GM21619 (cell line): ENCODE results near the gene NUDT16L1.
"Not testable (repeated sequence)": the region's sequence is repeated elsewhere in the genome, so short reads cannot be mapped to it uniquely, and the experiment has no call there.

Source experiments
- ATAC-seq: cut with Tn5 transposase; IDR thresholded peaks from one replicate; pipeline ENCODE4 v1.9.1; 2021; ENCODE audit not compliant: unreplicated experiment

Gene NUDT16L1

GRCh38 chr16:4713663-4714501 is 20.5 kb downstream of the NUDT16L1 start:
- no peak for ATAC-seq

GRCh38 chr16:4714996-4715395 is 21.6 kb downstream of the NUDT16L1 start:
- no peak for ATAC-seq

GRCh38 chr16:4718466-4718865 is 25.1 kb downstream of the NUDT16L1 start:
- no peak for ATAC-seq

- ATAC-seq: no peak
Measured at GRCh38 chr16:4723071-4723767, 29.9 kb downstream of the NUDT16L1 start.

- no peak for ATAC-seq
Measured at GRCh38 chr16:4724661-4725270, 31.4 kb downstream of the NUDT16L1 start.

- no peak for ATAC-seq
Measured at GRCh38 chr16:4726616-4727015, 33.3 kb downstream of the NUDT16L1 start.

GRCh38 chr16:4728676-4729075 is 35.3 kb downstream of the NUDT16L1 start:
- no peak for ATAC-seq

- no peak for ATAC-seq
Measured at GRCh38 chr16:4729876-4730275, 36.5 kb downstream of the NUDT16L1 start.

GRCh38 chr16:4733211-4733742 is 39.9 kb downstream of the NUDT16L1 start:
- no peak for ATAC-seq

- peak; percentile 11 for ATAC-seq
Measured at GRCh38 chr16:4733747-4734062, 40.3 kb downstream of the NUDT16L1 start.

- peak; percentile 72 for ATAC-seq
Measured at GRCh38 chr16:4734063-4734729, 40.8 kb downstream of the NUDT16L1 start, which contains the start of the genes ANKS3 and DNAAF8. TSS of gene ANKS3 (minus strand) at chr16:4734271. CDS start at chr16:4730149, 4,122 bp downstream. TSS of gene DNAAF8 (plus strand) at chr16:4734537. CDS start at chr16:4736515, 1,978 bp downstream.

- ATAC-seq: peak; percentile 63
Measured at GRCh38 chr16:4734730-4735535, 41.6 kb downstream of the NUDT16L1 start.

GRCh38 chr16:4736546-4736945 is 43.2 kb downstream of the NUDT16L1 start:
- no peak for ATAC-seq

- no peak for ATAC-seq
Measured at GRCh38 chr16:4737545-4737944, 44.2 kb downstream of the NUDT16L1 start.

GRCh38 chr16:4738370-4738769 is 45.0 kb downstream of the NUDT16L1 start:
- ATAC-seq: not testable (repeated sequence)

GRCh38 chr16:4743226-4743878 is 50.0 kb downstream of the NUDT16L1 start:
- no peak for ATAC-seq

- no peak for ATAC-seq
Measured at GRCh38 chr16:4744555-4745273, 51.4 kb downstream of the NUDT16L1 start.

- ATAC-seq: no peak
Measured at GRCh38 chr16:4745274-4745569, 51.9 kb downstream of the NUDT16L1 start.
